ENCODE data around the gene KCNJ5.

GRCh38 chr11:128841461-128842072, 49.6 kb upstream of the KCNJ5 start:
- TF ChIP-seq CTCF (IDR thresholded peaks at IDR 0.05; ENCODE audit: low read length) (no peak), EZH2 (IDR thresholded peaks at IDR 0.05; ENCODE audit: borderline replicate concordance, low read length) (no peak)
